Fibroblast of lung (primary cell): ENCODE measurements around the gene GOLT1B. TPM values are rescaled to one million over a fixed set of nuclear protein-coding genes. Genes with fewer than 3 reads are reported as not detected.

Source experiments
- DNase-seq, 2 donors: peaks; one replicate each; pipeline versions ENCODE4 v3.0.0 to v3.0.0-alpha.2; 2010; ENCODE audit warnings: low read depth in 2 of 2
- H2AFZ ChIP-seq: 2 replicates; pipeline ENCODE4 v1.5.1; 2012; ENCODE audit warnings: low read length, control low read depth, inconsistent platforms
- H3K27ac ChIP-seq: 2 replicates; pipeline ENCODE4 v1.5.1; 2011; ENCODE audit warnings: low read length, control low read depth; ENCODE audit not compliant: insufficient read depth
- H3K27me3 ChIP-seq: 2 replicates; pipeline ENCODE4 v1.5.1; 2011; ENCODE audit warnings: mild to moderate bottlenecking, low read length; ENCODE audit not compliant: control insufficient read depth, insufficient read depth
- H3K36me3 ChIP-seq: 2 replicates; pipeline ENCODE4 v1.5.1; 2011; ENCODE audit warnings: low read length; ENCODE audit not compliant: control insufficient read depth, insufficient read depth
- H3K4me1 ChIP-seq: 2 replicates; pipeline ENCODE4 v1.5.1; 2011; ENCODE audit warnings: low read length; ENCODE audit not compliant: control insufficient read depth, insufficient read depth; ENCODE audit errors: extremely low read depth
- H3K4me2 ChIP-seq: 2 replicates; pipeline ENCODE4 v1.5.1; 2011; ENCODE audit warnings: low read length, control low read depth; ENCODE audit not compliant: insufficient read depth; ENCODE audit errors: extremely low read depth
- H3K4me3 ChIP-seq, 4 experiments: fragments of 200-600 bp in 1 of 4; sonication (generic) in 1 of 4; replicated peaks in 1 of 4; 2 replicates each; pipeline ENCODE4 v1.5.1; 2011 to 2016; ENCODE audit warnings: low read length in 4 of 4, low read depth in 3 of 4, mild to moderate bottlenecking in 3 of 4, control low read depth in 2 of 4, inconsistent platforms in 1 of 4, mixed read lengths in 1 of 4; ENCODE audit not compliant: insufficient read depth in 1 of 4; ENCODE audit errors: control extremely low read depth in 1 of 4
- H3K79me2 ChIP-seq: 2 replicates; pipeline ENCODE4 v1.5.1; 2012; ENCODE audit warnings: mild to moderate bottlenecking, low read length, inconsistent platforms; ENCODE audit not compliant: control insufficient read depth, insufficient read depth
- H3K9ac ChIP-seq: 2 replicates; pipeline ENCODE4 v1.5.1; 2011; ENCODE audit warnings: mild to moderate bottlenecking, low read length, control low read depth; ENCODE audit not compliant: insufficient read depth
- H3K9me3 ChIP-seq: 2 replicates; pipeline ENCODE4 v1.5.1; 2012; ENCODE audit warnings: low read depth, low read length; ENCODE audit not compliant: control insufficient read depth, insufficient read depth
- H4K20me1 ChIP-seq: 2 replicates; pipeline ENCODE4 v1.5.1; 2011; ENCODE audit warnings: low read length; ENCODE audit not compliant: control insufficient read depth, insufficient read depth; ENCODE audit errors: extremely low read depth
- CTCF ChIP-seq, 2 donors: IDR thresholded peaks in 1 of 2; conservative IDR thresholded peaks in 1 of 2; 1 replicate in 1 of 2; 2 replicates in 1 of 2; pipeline ENCODE4 v1.5.1; 2011 to 2012; ENCODE audit warnings: low read length in 2 of 2, control low read depth in 1 of 2, inconsistent platforms in 1 of 2, low read depth in 1 of 2, mild to moderate bottlenecking in 1 of 2
- EZH2 ChIP-seq: IDR thresholded peaks from 2 replicates; pipeline ENCODE4 v1.5.1; 2012; ENCODE audit warnings: low read length, control low read depth, mild to moderate bottlenecking; ENCODE audit errors: missing control alignments
- polyA plus RNA-seq, 2 donors: library from polyadenylated mRNA; depleted of rRNA in 1 of 2; stranded (reverse) in 1 of 2; unstranded in 1 of 2; fragments of >200 nt; gene quantifications; 2 replicates each; pipeline ENCODE4 v1.2.1, GENCODE V29; 2011 to 2012; ENCODE audit warnings: missing spikeins in 1 of 2
- total RNA-seq: library from RNA; depleted of rRNA; stranded (reverse); fragments of >200 nt; gene quantifications from 2 replicates; pipeline ENCODE4 v1.2.1, GENCODE V29; 2014

GOLT1B gene
- total and polyA plus RNA-seq, 2 donors (not counting 1 experiment from before 2014, with no cell fraction given): 41.3 to 56.8 TPM

GRCh38 chr12:21528953-21529352 is 27.4 kb downstream of the GOLT1B start:
- H4K20me1 ChIP-seq: no peaks in the 10 kb centered on the region
- H3K4me2 ChIP-seq: no peak overlapping the region
- no peak overlapping the region for H2AFZ ChIP-seq

GRCh38 chr12:21529456-21529855 is 27.9 kb downstream of the GOLT1B start:
- Histone ChIP-seq H3K27me3 (no peaks in the 10 kb centered on the region), H3K79me2 (no peaks in the 10 kb centered on the region), H3K27ac (no peak overlapping the region), H4K20me1 (no peaks in the 10 kb centered on the region), H3K4me1 (no peaks in the 10 kb centered on the region), H3K9ac (no peak overlapping the region), H2AFZ (no peak overlapping the region), H3K4me3 (no peak overlapping the region), H3K4me2 (no peak overlapping the region), H3K9me3 (no peaks in the 10 kb centered on the region), H3K36me3 (no peaks in the 10 kb centered on the region)
- no peak for TF ChIP-seq EZH2
- no peak for TF ChIP-seq CTCF (conservative IDR thresholded peaks at IDR 0.05 in 1 of 2, IDR thresholded peaks at IDR 0.05 in 1 of 2; ENCODE audit: low read depth in 1 of 2, low read length in 2 of 2)
- no peak for DNase-seq

More at GRCh38 chr12:21528953-21529352, 27.4 kb downstream of the GOLT1B start:
- H3K4me1 ChIP-seq: no peaks in the 10 kb centered on the region
- no peaks in the 10 kb centered on the region for H3K9me3 ChIP-seq
- H3K4me3 ChIP-seq: no peak overlapping the region
- no peak overlapping the region for H3K27ac ChIP-seq
- H3K27me3 ChIP-seq: no peaks in the 10 kb centered on the region
- no peaks in the 10 kb centered on the region for H3K36me3 ChIP-seq
- H3K79me2 ChIP-seq: no peaks in the 10 kb centered on the region
- no peak overlapping the region for H3K9ac ChIP-seq
- TF ChIP-seq CTCF (conservative IDR thresholded peaks at IDR 0.05 in 1 of 2, IDR thresholded peaks at IDR 0.05 in 1 of 2; ENCODE audit: low read depth in 1 of 2, low read length in 2 of 2) (no peak), EZH2 (no peak)
- peak; percentile 19 to 23 for DNase-seq

DNA sequence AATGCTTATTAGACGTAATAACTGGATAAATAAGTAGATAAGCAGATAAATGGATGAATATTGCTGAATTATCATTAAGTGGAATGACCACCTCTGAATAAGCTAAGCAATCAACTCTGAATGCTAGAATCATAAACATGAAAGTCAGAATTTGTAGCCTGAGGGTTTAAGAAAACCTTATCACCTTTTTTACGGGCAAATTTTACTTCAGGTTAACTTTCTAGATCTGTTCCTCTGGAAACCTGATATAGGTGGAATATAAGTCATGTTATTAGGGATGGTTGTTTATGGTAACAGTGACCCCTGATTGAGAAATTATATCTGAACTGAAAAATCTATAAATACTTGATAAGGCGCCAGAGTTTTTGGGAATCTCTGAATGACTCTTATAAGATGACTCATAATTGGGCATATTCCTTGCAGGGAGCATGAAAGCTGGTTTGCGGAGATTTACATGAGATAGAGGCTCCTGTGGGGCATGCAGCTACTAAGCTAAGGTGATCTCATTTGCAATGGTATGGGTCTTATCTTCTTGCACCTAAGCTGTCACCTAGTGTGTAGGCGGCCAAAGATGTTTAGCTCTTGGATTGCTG is 36.6 kb downstream of the GOLT1B start:
- no peaks in the 10 kb centered on the region for H3K79me2 ChIP-seq
- no peaks in the 10 kb centered on the region for H3K36me3 ChIP-seq
- H4K20me1 ChIP-seq: no peaks in the 10 kb centered on the region
- no peak overlapping the region for H2AFZ ChIP-seq
- no peak overlapping the region for H3K27ac ChIP-seq
- no peak for DNase-seq
- no peak overlapping the region for H3K9ac ChIP-seq
- H3K9me3 ChIP-seq: no peaks in the 10 kb centered on the region
- H3K27me3 ChIP-seq: no peaks in the 10 kb centered on the region
- H3K4me3 ChIP-seq: no peak overlapping the region
- no peak for TF ChIP-seq CTCF (conservative IDR thresholded peaks at IDR 0.05 in 1 of 2, IDR thresholded peaks at IDR 0.05 in 1 of 2; ENCODE audit: low read depth in 1 of 2, low read length in 2 of 2)
- TF ChIP-seq EZH2: no peak
- H3K4me1 ChIP-seq: no peaks in the 10 kb centered on the region
- H3K4me2 ChIP-seq: no peak overlapping the region
